PC-3 (cell line): Measurements from ENCODE around the gene FOXN4. TPM values are rescaled to one million over a fixed set of nuclear protein-coding genes. Genes with fewer than 3 reads are reported as not detected.

ENCODE experiments used
- ATAC-seq: fragments of 200-7000 bp; cut with Tn5 transposase; 2 replicates; pipeline ENCODE4 v1.9.1; 2020; ENCODE audit warnings: mild to moderate bottlenecking, moderate library complexity
- BruUV-seq: library from RNA; stranded (reverse); fragments of 400-500 nt; replicated peaks from 2 replicates; lab custom pipeline; 2021; lab: Mats Ljungman, UMichigan
- CTCF ChIA-PET: fragments of 300-600 bp; sonication (Branson Sonifier 250); formaldehyde crosslinking; loops from one replicate; lab custom pipeline; 2022; ENCODE audit warnings: antibody characterized with exemption; lab: Charles Lee
- POLR2A ChIA-PET: fragments of 300-600 bp; sonication (Branson Sonifier 250); formaldehyde crosslinking; loops from one replicate; lab custom pipeline; 2022; ENCODE audit warnings: antibody characterized with exemption; ENCODE audit not compliant: unreplicated experiment; lab: Charles Lee
- DNase-seq: peaks from one replicate; pipeline ENCODE4 v3.0.0-alpha.2; 2015
- H2AFZ ChIP-seq: fragments of 300-600 bp; sonication (generic); 2 replicates; pipeline ENCODE4 v1.6.0; 2016; ENCODE audit warnings: antibody characterized with exemption, low read length
- H3F3A ChIP-seq: fragments of 300-600 bp; sonication (generic); one replicate; pipeline ENCODE4 v1.6.0; 2017; ENCODE audit warnings: antibody characterized with exemption, low read length, control low read depth, mild to moderate bottlenecking; ENCODE audit not compliant: unreplicated experiment
- H3K27ac ChIP-seq: fragments of 300-600 bp; sonication (generic); 2 replicates; pipeline ENCODE4 v1.5.1; 2016; ENCODE audit warnings: mild to moderate bottlenecking, low read length
- H3K27me3 ChIP-seq: fragments of 300-600 bp; sonication (generic); 2 replicates; pipeline ENCODE4 v1.6.1; 2016; ENCODE audit warnings: low read length, mixed read lengths
- H3K36me3 ChIP-seq: fragments of 300-600 bp; sonication (generic); 2 replicates; pipeline ENCODE4 v1.6.1; 2016; ENCODE audit warnings: low read depth, mixed run types, low read length, mixed read lengths
- H3K4me1 ChIP-seq: fragments of 300-600 bp; sonication (generic); 2 replicates; pipeline ENCODE4 v1.5.1; 2016; ENCODE audit warnings: low read length; ENCODE audit not compliant: insufficient read depth
- H3K4me2 ChIP-seq: fragments of 300-600 bp; sonication (generic); 2 replicates; pipeline ENCODE4 v1.6.0; 2016; ENCODE audit warnings: low read length
- H3K4me3 ChIP-seq: fragments of 300-600 bp; sonication (generic); 2 replicates; pipeline ENCODE4 v1.5.1; 2016; ENCODE audit warnings: mild to moderate bottlenecking, low read length, mixed read lengths
- H3K79me2 ChIP-seq: fragments of 300-600 bp; sonication (generic); 2 replicates; pipeline ENCODE4 v1.6.1; 2017; ENCODE audit warnings: low read length, mixed read lengths
- H3K9ac ChIP-seq: fragments of 300-600 bp; sonication (generic); 2 replicates; pipeline ENCODE4 v1.6.0; 2016; ENCODE audit warnings: mild to moderate bottlenecking, low read length
- H3K9me2 ChIP-seq: fragments of 300-600 bp; sonication (generic); replicated peaks from 2 replicates; pipeline ENCODE4 v1.6.1; 2016; ENCODE audit warnings: mixed run types, low read length, mixed read lengths
- H3K9me3 ChIP-seq: fragments of 300-600 bp; sonication (generic); 2 replicates; pipeline ENCODE4 v1.6.1; 2016; ENCODE audit warnings: low read length, mixed read lengths
- H4K20me1 ChIP-seq: fragments of 300-600 bp; sonication (generic); 2 replicates; pipeline ENCODE4 v1.6.1; 2016; ENCODE audit warnings: low read length, mixed read lengths
- CTCF ChIP-seq: fragments of 300-600 bp; sonication (generic); conservative IDR thresholded peaks from 2 replicates; pipeline ENCODE4 v1.5.1; 2017; ENCODE audit warnings: antibody characterized with exemption, low read depth, mild to moderate bottlenecking, low read length
- EZH2 ChIP-seq: fragments of 300-600 bp; sonication (generic); IDR thresholded peaks from one replicate; pipeline ENCODE4 v1.6.1; 2017; ENCODE audit warnings: antibody characterized with exemption, mild to moderate bottlenecking, low read length; ENCODE audit not compliant: unreplicated experiment
- EZH2phosphoT487 ChIP-seq: fragments of 300-600 bp; sonication (generic); IDR thresholded peaks from 2 replicates; pipeline ENCODE4 v1.6.1; 2018; ENCODE audit warnings: mild to moderate bottlenecking, antibody characterized with exemption, low read length, borderline replicate concordance
- intact Hi-C: fragments of 100-400 bp; cut with micrococcal nuclease; formaldehyde crosslinking; loops from 2 replicates; pipeline ENCODE4 v1.9.0; 2023
- total RNA-seq: library from RNA; depleted of rRNA; stranded (reverse); fragments of >200 nt; gene quantifications from 2 replicates; pipeline ENCODE4 v1.2.3, GENCODE V29; 2014

Gene FOXN4
- total RNA-seq, 1 experiment from 2014 or later: not detected

DNA sequence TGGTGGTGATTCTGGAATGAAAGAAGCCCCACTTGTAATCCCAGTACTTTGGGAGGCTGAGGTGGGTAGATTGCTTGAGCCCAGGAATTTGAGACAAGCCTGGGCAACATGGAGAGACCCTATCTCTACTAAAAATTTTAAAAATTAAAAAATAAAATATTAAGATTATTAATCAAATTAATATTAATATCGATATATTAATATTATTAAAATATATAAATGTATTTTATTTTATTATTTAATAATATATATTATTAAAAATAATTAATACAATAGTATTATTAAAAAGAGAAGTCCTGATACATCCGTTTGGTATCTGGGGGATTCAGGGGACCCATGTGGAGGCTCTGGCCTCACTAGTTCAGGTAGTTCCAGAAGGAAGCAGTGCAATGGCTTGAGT is 68.7 kb downstream of the FOXN4 start:
- Histone ChIP-seq H2AFZ (no peak overlapping the region), H3K27ac (no peak overlapping the region), H3K4me3 (no peak overlapping the region), H3K4me2 (no peak overlapping the region), H4K20me1 (no peaks in the 10 kb centered on the region), H3K36me3 (peaks cover 10% of the 10 kb centered on the region; the same call in 1 of the 2 replicates), H3K27me3 (no peaks in the 10 kb centered on the region), H3K4me1 (no peaks in the 10 kb centered on the region), H3F3A (no peaks in the 10 kb centered on the region), H3K79me2 (no peaks in the 10 kb centered on the region), H3K9ac (no peak overlapping the region), H3K9me3 (no peaks in the 10 kb centered on the region), H3K9me2 (no peaks in the 10 kb centered on the region)
- no TSS peak for BruUV-seq
- intact Hi-C loops: no loop called here
- no peak for ATAC-seq
- ChIA-PET POLR2A (no interaction called here), CTCF (no interaction called here)
- no peak for DNase-seq
- TF ChIP-seq EZH2phosphoT487 (no peak), CTCF (no peak), EZH2 (no peak)

DNA sequence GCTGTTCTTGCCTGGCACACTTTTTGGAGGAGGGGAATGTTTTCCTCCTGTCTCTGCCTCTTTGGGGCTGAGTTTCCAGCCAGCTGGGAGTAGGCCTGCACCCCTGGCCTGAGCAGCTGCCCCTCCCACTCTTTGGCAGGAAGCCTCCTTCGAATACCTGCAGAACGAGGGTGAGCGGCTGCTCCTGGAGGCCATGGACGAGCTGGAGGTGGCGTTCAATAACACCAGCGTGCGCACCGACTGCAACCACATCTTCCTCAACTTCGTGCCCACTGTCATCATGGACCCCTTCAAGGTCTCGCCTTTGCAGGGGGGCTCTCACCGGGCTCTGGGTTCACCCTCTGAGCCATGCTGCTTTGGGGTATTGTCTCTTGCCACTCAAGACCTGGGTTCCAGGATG is 69.4 kb downstream of the FOXN4 start:
- Histone ChIP-seq H3F3A (no peaks in the 10 kb centered on the region), H2AFZ (no peak overlapping the region), H3K4me3 (no peak overlapping the region), H3K9me2 (no peaks in the 10 kb centered on the region), H3K9me3 (no peaks in the 10 kb centered on the region), H3K36me3 (peaks cover 10% of the 10 kb centered on the region; the same call in 1 of the 2 replicates), H4K20me1 (no peaks in the 10 kb centered on the region), H3K27ac (no peak overlapping the region), H3K4me2 (no peak overlapping the region), H3K4me1 (no peaks in the 10 kb centered on the region), H3K79me2 (no peaks in the 10 kb centered on the region), H3K27me3 (no peaks in the 10 kb centered on the region), H3K9ac (no peak overlapping the region)
- no TSS peak for BruUV-seq
- CTCF ChIA-PET: no interaction called here
- POLR2A ChIA-PET: no interaction called here
- ATAC-seq (no peak; the same call in 1 of the 2 replicates), DNase-seq (no peak)
- no peak for TF ChIP-seq CTCF
- TF ChIP-seq EZH2: no peak
- no peak for TF ChIP-seq EZH2phosphoT487
- intact Hi-C loops: no loop called here

GRCh38 chr12:109239179-109239578 is 69.9 kb downstream of the FOXN4 start:
- intact Hi-C loops: no loop called here
- TF ChIP-seq CTCF (no peak), EZH2phosphoT487 (no peak), EZH2 (no peak)
- no peaks in the 10 kb centered on the region for H3K79me2 ChIP-seq
- H3K4me2 ChIP-seq: no peak overlapping the region
- H3K9me3 ChIP-seq: no peaks in the 10 kb centered on the region
- H3K9me2 ChIP-seq: no peaks in the 10 kb centered on the region
- BruUV-seq: no TSS peak
- H3K27me3 ChIP-seq: no peaks in the 10 kb centered on the region
- H3F3A ChIP-seq: no peaks in the 10 kb centered on the region
- CTCF ChIA-PET: no interaction called here
- H3K4me1 ChIP-seq: no peaks in the 10 kb centered on the region
- H2AFZ ChIP-seq: no peak overlapping the region
- H4K20me1 ChIP-seq: no peaks in the 10 kb centered on the region
- no peak overlapping the region for H3K9ac ChIP-seq
- POLR2A ChIA-PET: no interaction called here
- no peak overlapping the region for H3K4me3 ChIP-seq
- ATAC-seq (no peak), DNase-seq (no peak)
- H3K36me3 ChIP-seq: peaks cover 10% of the 10 kb centered on the region; the same call in 1 of the 2 replicates
- no peak overlapping the region for H3K27ac ChIP-seq
